WTC11 (cell line): Measurements from ENCODE around the gene EFCAB14. TPM values are rescaled to one million over a fixed set of nuclear protein-coding genes. Genes with fewer than 3 reads are reported as not detected.

ENCODE experiments used
- ATAC-seq: fragments of 200-7000 bp; cut with Tn5 transposase; 2 replicates; pipeline ENCODE4 v1.10.0; 2021; ENCODE audit warnings: mild to moderate bottlenecking, moderate library complexity
- CTCF ChIA-PET: fragments of 300-600 bp; sonication (Branson Sonifier 250); formaldehyde crosslinking; loops from one replicate; lab custom pipeline; 2021; ENCODE audit warnings: antibody characterized with exemption; lab: Charles Lee
- POLR2A ChIA-PET: fragments of 350-600 bp; sonication (Branson Sonifier 250); formaldehyde crosslinking; loops from one replicate; lab custom pipeline; 2021; ENCODE audit warnings: antibody characterized with exemption; lab: Charles Lee
- DNase-seq: peaks from one replicate; pipeline ENCODE4 v3.0.0; 2021; ENCODE audit warnings: low spot score
- H3K27ac Mint-ChIP-seq: 2 replicates; pipeline ENCODE4 v1.8.0; 2021; ENCODE audit warnings: mixed read lengths
- H3K27me3 Mint-ChIP-seq: 2 replicates; pipeline ENCODE4 v1.8.0; 2021; ENCODE audit warnings: low read depth, mild to moderate bottlenecking, moderate library complexity, mixed read lengths
- H3K36me3 Mint-ChIP-seq: 2 replicates; pipeline ENCODE4 v1.8.0; 2021; ENCODE audit warnings: mixed read lengths
- H3K4me1 Mint-ChIP-seq: 2 replicates; pipeline ENCODE4 v1.8.0; 2022; ENCODE audit warnings: mixed read lengths
- H3K4me3 Mint-ChIP-seq: 2 replicates; pipeline ENCODE4 v1.8.0; 2021; ENCODE audit warnings: mild to moderate bottlenecking, moderate library complexity, mixed read lengths
- H3K9me3 Mint-ChIP-seq: 2 replicates; pipeline ENCODE4 v1.8.0; 2021; ENCODE audit warnings: mixed read lengths
- ATF1 ChIP-seq: sonication (generic); formaldehyde crosslinking; IDR thresholded peaks from 2 replicates; pipeline ENCODE4 v1.8.1; 2023; ENCODE audit warnings: mild to moderate bottlenecking, moderate library complexity, missing genetic modification reagents
- CBFB ChIP-seq: sonication (generic); formaldehyde crosslinking; IDR thresholded peaks from 2 replicates; pipeline ENCODE4 v1.8.1; 2022; ENCODE audit warnings: mild to moderate bottlenecking, low read depth, missing genetic modification reagents
- FOXP1 ChIP-seq: sonication (generic); formaldehyde crosslinking; IDR thresholded peaks from 2 replicates; pipeline ENCODE4 v1.8.0; 2022; ENCODE audit warnings: missing genetic modification reagents, mild to moderate bottlenecking, moderate library complexity, borderline replicate concordance
- JAZF1 ChIP-seq: fragments of 250-450 bp; sonication (Bioruptor Pico); IDR thresholded peaks from 2 replicates; pipeline ENCODE4 v1.9.0; 2021; ENCODE audit warnings: moderate library complexity, mild to moderate bottlenecking, inconsistent platforms
- KAT7 ChIP-seq: sonication (generic); formaldehyde crosslinking; IDR thresholded peaks from 2 replicates; pipeline ENCODE4 v1.8.1; 2023; ENCODE audit warnings: missing genetic modification reagents, mild to moderate bottlenecking, borderline replicate concordance
- NFYB ChIP-seq: sonication (generic); formaldehyde crosslinking; conservative IDR thresholded peaks from 2 replicates; pipeline ENCODE4 v1.8.0; 2022; ENCODE audit warnings: low read depth, missing genetic modification reagents
- NR1H2 ChIP-seq: sonication (generic); formaldehyde crosslinking; IDR thresholded peaks from 2 replicates; pipeline ENCODE4 v1.9.0; 2021; ENCODE audit warnings: mild to moderate bottlenecking, moderate library complexity, missing genetic modification reagents
- RORB ChIP-seq: fragments of 250-450 bp; sonication (Bioruptor Pico); IDR thresholded peaks from 2 replicates; pipeline ENCODE4 v1.9.0; 2021; ENCODE audit warnings: mild to moderate bottlenecking
- SOX15 ChIP-seq: fragments of 250-450 bp; sonication (Bioruptor Pico); IDR thresholded peaks from 2 replicates; pipeline ENCODE4 v1.9.0; 2021; ENCODE audit warnings: mild to moderate bottlenecking
- ZNF121 ChIP-seq: sonication (generic); formaldehyde crosslinking; IDR thresholded peaks from 2 replicates; pipeline ENCODE4 v1.8.0; 2023; ENCODE audit warnings: missing genetic modification reagents
- ZNF671 ChIP-seq: fragments of 250-450 bp; sonication (Bioruptor Pico); IDR thresholded peaks from 2 replicates; pipeline ENCODE4 v1.8.0; 2021; ENCODE audit warnings: mild to moderate bottlenecking
- total RNA-seq: library from RNA; stranded (reverse); gene quantifications from 3 replicates; pipeline ENCODE4 v1.2.3, GENCODE V29; 2021
- TF ChIP-seq, protein P1 (sequence below): sonication (generic); formaldehyde crosslinking; conservative IDR thresholded peaks from 2 replicates; pipeline ENCODE4 v1.8.1; 2023; ENCODE audit warnings: mild to moderate bottlenecking, low read depth, missing genetic modification reagents, moderate library complexity
- TF ChIP-seq, protein P2 (sequence below): sonication (generic); formaldehyde crosslinking; IDR thresholded peaks from 2 replicates; pipeline ENCODE4 v1.8.1; 2023; ENCODE audit warnings: mild to moderate bottlenecking, moderate library complexity, missing genetic modification reagents
- TF ChIP-seq, protein P3 (sequence below): sonication (generic); formaldehyde crosslinking; IDR thresholded peaks from 2 replicates; pipeline ENCODE4 v1.8.1; 2023; ENCODE audit warnings: mild to moderate bottlenecking, missing genetic modification reagents, moderate library complexity
- TF ChIP-seq, protein P4 (sequence below): sonication (generic); formaldehyde crosslinking; IDR thresholded peaks from 2 replicates; pipeline ENCODE4 v1.8.1; 2023; ENCODE audit warnings: mild to moderate bottlenecking, missing genetic modification reagents, moderate library complexity
- TF ChIP-seq, protein P5 (sequence below): sonication (generic); formaldehyde crosslinking; IDR thresholded peaks from 2 replicates; pipeline ENCODE4 v1.8.0; 2022; ENCODE audit warnings: missing genetic modification reagents
- TF ChIP-seq, protein P6 (sequence below): fragments of 250-450 bp; sonication (Bioruptor Pico); conservative IDR thresholded peaks from 2 replicates; pipeline ENCODE4 v1.9.0; 2021; ENCODE audit warnings: mild to moderate bottlenecking
- TF ChIP-seq, protein P7 (sequence below): sonication (generic); formaldehyde crosslinking; IDR thresholded peaks from 2 replicates; pipeline ENCODE4 v1.8.1; 2022; ENCODE audit warnings: mild to moderate bottlenecking, moderate library complexity, missing genetic modification reagents
- TF ChIP-seq, protein P8 (sequence below): fragments of 200-600 bp; IDR thresholded peaks from 2 replicates; pipeline ENCODE4 v1.8.0; 2022; ENCODE audit warnings: antibody characterized with exemption
- TF ChIP-seq, protein P9 (sequence below): fragments of 250-450 bp; sonication (Bioruptor Pico); IDR thresholded peaks from 2 replicates; pipeline ENCODE4 v1.8.0; 2021; ENCODE audit warnings: mild to moderate bottlenecking

EFCAB14 gene
- total RNA-seq, 1 experiment from 2014 or later: 46.2 TPM

DNA sequence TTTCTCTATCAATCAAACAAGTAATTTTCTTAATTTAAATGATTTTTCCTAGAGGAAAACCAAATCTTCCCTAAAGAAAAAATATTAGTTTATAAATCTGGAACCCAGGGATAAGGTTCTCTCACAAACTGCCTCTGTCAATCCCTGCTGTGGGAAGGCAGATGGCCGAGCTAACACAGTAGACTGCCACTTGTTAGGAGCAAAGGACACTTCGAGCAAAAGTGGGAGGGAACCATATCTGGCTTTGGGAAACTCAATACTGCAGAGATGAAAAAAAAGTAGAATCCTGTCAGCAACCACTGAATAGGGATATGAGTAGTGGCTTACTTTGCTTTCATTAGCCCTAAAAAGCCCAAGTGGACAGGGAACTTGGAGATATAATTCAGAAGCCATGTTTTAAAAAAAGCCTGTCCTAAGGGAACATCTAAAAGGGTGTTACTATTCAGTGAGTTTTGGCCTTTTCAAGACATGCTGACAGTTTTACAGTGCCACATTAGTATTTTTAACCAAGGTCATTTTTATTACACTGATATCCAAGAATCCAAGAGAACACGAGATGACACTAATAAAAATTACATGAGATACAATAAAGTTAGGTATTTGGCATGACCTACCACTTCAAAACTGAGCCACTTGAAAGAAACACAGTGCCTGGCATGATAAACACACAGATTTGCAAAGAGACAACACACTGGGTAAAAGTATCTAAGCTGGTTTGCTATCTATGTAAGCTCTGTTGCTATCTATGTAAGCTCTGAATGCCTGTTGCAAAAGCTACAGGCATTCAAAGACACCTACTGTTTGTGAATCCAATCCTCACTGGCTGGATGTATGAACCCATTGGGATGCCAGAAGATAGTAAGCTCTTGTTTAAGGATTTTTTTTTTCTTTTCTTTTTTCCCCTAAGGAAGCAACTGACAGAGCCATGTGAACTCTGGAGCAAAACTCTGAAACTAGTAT lies 25.8 kb downstream of the EFCAB14 start:
- ChIA-PET CTCF (no interaction called here), POLR2A (no interaction called here)
- H3K27ac Mint-ChIP-seq: no peak overlapping the region
- no peak overlapping the region for H3K4me3 Mint-ChIP-seq
- H3K4me1 Mint-ChIP-seq: no peaks in the 10 kb centered on the region
- no peaks in the 10 kb centered on the region for H3K27me3 Mint-ChIP-seq
- ATAC-seq: no peak
- DNase-seq: no peak
- TF ChIP-seq, protein P1, sequence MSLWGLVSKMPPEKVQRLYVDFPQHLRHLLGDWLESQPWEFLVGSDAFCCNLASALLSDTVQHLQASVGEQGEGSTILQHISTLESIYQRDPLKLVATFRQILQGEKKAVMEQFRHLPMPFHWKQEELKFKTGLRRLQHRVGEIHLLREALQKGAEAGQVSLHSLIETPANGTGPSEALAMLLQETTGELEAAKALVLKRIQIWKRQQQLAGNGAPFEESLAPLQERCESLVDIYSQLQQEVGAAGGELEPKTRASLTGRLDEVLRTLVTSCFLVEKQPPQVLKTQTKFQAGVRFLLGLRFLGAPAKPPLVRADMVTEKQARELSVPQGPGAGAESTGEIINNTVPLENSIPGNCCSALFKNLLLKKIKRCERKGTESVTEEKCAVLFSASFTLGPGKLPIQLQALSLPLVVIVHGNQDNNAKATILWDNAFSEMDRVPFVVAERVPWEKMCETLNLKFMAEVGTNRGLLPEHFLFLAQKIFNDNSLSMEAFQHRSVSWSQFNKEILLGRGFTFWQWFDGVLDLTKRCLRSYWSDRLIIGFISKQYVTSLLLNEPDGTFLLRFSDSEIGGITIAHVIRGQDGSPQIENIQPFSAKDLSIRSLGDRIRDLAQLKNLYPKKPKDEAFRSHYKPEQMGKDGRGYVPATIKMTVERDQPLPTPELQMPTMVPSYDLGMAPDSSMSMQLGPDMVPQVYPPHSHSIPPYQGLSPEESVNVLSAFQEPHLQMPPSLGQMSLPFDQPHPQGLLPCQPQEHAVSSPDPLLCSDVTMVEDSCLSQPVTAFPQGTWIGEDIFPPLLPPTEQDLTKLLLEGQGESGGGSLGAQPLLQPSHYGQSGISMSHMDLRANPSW (CRISPR knock-in tag): no peak
- TF ChIP-seq FOXP1 (no peak), ZNF121 (no peak), ZNF671 (CRISPR knock-in tag) (no peak), NFYB (CRISPR knock-in tag) (no peak), NR1H2 (CRISPR knock-in tag) (no peak), CBFB (CRISPR knock-in tag) (no peak), JAZF1 (CRISPR knock-in tag) (no peak), ATF1 (CRISPR knock-in tag) (no peak), RORB (CRISPR knock-in tag) (no peak), SOX15 (CRISPR knock-in tag) (no peak), KAT7 (CRISPR knock-in tag) (no peak)
- TF ChIP-seq, protein P2, sequence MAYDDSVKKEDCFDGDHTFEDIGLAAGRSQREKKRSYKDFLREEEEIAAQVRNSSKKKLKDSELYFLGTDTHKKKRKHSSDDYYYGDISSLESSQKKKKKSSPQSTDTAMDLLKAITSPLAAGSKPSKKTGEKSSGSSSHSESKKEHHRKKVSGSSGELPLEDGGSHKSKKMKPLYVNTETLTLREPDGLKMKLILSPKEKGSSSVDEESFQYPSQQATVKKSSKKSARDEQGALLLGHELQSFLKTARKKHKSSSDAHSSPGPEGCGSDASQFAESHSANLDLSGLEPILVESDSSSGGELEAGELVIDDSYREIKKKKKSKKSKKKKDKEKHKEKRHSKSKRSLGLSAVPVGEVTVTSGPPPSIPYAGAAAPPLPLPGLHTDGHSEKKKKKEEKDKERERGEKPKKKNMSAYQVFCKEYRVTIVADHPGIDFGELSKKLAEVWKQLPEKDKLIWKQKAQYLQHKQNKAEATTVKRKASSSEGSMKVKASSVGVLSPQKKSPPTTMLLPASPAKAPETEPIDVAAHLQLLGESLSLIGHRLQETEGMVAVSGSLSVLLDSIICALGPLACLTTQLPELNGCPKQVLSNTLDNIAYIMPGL (CRISPR knock-in tag): no peak
- TF ChIP-seq, protein P3, sequence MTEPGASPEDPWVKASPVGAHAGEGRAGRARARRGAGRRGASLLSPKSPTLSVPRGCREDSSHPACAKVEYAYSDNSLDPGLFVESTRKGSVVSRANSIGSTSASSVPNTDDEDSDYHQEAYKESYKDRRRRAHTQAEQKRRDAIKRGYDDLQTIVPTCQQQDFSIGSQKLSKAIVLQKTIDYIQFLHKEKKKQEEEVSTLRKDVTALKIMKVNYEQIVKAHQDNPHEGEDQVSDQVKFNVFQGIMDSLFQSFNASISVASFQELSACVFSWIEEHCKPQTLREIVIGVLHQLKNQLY (CRISPR knock-in tag): no peak
- TF ChIP-seq, protein P4, sequence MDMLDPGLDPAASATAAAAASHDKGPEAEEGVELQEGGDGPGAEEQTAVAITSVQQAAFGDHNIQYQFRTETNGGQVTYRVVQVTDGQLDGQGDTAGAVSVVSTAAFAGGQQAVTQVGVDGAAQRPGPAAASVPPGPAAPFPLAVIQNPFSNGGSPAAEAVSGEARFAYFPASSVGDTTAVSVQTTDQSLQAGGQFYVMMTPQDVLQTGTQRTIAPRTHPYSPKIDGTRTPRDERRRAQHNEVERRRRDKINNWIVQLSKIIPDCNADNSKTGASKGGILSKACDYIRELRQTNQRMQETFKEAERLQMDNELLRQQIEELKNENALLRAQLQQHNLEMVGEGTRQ (CRISPR knock-in tag): no peak
- TF ChIP-seq, protein P5, sequence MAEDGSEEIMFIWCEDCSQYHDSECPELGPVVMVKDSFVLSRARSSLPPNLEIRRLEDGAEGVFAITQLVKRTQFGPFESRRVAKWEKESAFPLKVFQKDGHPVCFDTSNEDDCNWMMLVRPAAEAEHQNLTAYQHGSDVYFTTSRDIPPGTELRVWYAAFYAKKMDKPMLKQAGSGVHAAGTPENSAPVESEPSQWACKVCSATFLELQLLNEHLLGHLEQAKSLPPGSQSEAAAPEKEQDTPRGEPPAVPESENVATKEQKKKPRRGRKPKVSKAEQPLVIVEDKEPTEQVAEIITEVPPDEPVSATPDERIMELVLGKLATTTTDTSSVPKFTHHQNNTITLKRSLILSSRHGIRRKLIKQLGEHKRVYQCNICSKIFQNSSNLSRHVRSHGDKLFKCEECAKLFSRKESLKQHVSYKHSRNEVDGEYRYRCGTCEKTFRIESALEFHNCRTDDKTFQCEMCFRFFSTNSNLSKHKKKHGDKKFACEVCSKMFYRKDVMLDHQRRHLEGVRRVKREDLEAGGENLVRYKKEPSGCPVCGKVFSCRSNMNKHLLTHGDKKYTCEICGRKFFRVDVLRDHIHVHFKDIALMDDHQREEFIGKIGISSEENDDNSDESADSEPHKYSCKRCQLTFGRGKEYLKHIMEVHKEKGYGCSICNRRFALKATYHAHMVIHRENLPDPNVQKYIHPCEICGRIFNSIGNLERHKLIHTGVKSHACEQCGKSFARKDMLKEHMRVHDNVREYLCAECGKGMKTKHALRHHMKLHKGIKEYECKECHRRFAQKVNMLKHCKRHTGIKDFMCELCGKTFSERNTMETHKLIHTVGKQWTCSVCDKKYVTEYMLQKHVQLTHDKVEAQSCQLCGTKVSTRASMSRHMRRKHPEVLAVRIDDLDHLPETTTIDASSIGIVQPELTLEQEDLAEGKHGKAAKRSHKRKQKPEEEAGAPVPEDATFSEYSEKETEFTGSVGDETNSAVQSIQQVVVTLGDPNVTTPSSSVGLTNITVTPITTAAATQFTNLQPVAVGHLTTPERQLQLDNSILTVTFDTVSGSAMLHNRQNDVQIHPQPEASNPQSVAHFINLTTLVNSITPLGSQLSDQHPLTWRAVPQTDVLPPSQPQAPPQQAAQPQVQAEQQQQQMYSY: no peak
- TF ChIP-seq, protein P6, sequence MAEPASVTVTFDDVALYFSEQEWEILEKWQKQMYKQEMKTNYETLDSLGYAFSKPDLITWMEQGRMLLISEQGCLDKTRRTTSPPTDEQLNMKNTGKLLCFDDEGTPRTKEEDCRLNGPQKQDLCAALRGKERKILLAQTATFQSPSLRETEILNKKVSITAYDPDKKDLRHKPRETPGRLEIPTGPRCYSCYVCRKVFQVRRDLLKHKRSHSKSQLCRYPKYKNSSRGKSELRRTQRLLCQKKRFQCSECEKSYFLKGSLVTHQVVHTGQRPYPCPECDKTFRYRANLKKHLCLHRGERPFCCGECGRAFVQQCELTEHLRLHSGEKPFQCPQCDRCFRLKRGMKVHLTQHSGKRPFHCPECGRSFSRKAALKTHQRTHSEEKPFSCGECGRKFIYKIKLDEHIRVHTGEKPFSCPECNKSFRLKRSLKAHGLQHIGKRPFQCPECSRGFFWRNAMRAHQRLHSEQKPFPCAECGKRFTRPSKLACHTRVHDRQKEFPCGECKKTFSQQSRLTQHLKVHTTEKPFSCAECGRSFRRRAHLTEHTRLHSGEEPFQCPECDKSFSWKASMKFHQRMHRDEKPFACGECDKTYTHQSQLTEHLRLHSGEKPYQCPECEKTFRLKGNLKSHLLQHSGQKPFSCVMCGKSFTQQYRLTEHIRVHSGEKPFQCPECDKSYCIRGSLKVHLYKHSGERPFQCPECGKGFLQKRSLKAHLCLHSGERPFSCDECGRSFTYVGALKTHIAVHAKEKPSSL (CRISPR knock-in tag): no peak
- TF ChIP-seq, protein P7, sequence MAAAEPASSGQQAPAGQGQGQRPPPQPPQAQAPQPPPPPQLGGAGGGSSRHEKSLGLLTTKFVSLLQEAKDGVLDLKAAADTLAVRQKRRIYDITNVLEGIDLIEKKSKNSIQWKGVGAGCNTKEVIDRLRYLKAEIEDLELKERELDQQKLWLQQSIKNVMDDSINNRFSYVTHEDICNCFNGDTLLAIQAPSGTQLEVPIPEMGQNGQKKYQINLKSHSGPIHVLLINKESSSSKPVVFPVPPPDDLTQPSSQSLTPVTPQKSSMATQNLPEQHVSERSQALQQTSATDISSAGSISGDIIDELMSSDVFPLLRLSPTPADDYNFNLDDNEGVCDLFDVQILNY (CRISPR knock-in tag): no peak
- TF ChIP-seq, protein P8, sequence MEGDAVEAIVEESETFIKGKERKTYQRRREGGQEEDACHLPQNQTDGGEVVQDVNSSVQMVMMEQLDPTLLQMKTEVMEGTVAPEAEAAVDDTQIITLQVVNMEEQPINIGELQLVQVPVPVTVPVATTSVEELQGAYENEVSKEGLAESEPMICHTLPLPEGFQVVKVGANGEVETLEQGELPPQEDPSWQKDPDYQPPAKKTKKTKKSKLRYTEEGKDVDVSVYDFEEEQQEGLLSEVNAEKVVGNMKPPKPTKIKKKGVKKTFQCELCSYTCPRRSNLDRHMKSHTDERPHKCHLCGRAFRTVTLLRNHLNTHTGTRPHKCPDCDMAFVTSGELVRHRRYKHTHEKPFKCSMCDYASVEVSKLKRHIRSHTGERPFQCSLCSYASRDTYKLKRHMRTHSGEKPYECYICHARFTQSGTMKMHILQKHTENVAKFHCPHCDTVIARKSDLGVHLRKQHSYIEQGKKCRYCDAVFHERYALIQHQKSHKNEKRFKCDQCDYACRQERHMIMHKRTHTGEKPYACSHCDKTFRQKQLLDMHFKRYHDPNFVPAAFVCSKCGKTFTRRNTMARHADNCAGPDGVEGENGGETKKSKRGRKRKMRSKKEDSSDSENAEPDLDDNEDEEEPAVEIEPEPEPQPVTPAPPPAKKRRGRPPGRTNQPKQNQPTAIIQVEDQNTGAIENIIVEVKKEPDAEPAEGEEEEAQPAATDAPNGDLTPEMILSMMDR: no peak
- TF ChIP-seq, protein P9, sequence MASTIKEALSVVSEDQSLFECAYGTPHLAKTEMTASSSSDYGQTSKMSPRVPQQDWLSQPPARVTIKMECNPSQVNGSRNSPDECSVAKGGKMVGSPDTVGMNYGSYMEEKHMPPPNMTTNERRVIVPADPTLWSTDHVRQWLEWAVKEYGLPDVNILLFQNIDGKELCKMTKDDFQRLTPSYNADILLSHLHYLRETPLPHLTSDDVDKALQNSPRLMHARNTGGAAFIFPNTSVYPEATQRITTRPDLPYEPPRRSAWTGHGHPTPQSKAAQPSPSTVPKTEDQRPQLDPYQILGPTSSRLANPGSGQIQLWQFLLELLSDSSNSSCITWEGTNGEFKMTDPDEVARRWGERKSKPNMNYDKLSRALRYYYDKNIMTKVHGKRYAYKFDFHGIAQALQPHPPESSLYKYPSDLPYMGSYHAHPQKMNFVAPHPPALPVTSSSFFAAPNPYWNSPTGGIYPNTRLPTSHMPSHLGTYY (CRISPR knock-in tag): no peak
- H3K9me3 Mint-ChIP-seq: no peaks in the 10 kb centered on the region
- H3K36me3 Mint-ChIP-seq: peaks cover 64% of the 10 kb centered on the region
